HepG2 (cell line): Measurements from ENCODE around the gene GP1BA. TPM values are rescaled to one million over a fixed set of nuclear protein-coding genes. Genes with fewer than 3 reads are reported as not detected.

Experiments used
- DPF2 ChIP-seq: sonication (generic); formaldehyde crosslinking; IDR thresholded peaks from 2 replicates; pipeline ENCODE4 v1.4.0; 2020; ENCODE audit warnings: mild to moderate bottlenecking, low read depth, missing genetic modification reagents, borderline replicate concordance
- DRAP1 ChIP-seq: IDR thresholded peaks from 2 replicates; pipeline ENCODE4 v1.6.1; 2016; ENCODE audit warnings: missing genetic modification reagents, missing compliant biosample characterization
- HBP1 ChIP-seq: IDR thresholded peaks from 2 replicates; pipeline ENCODE4 v1.6.1; 2016; ENCODE audit warnings: low read depth, control low read depth
- IKZF1 ChIP-seq: fragments of 450-650 bp; IDR thresholded peaks from 2 replicates; pipeline ENCODE4 v1.7.1; 2016
- IRF2 ChIP-seq: IDR thresholded peaks from 2 replicates; pipeline ENCODE4 v1.6.1; 2018; ENCODE audit warnings: missing genetic modification reagents, missing compliant biosample characterization
- NONO ChIP-seq, 2 experiments: fragments of 450-650 bp in 1 of 2; sonication (generic) in 1 of 2; formaldehyde crosslinking in 1 of 2; IDR thresholded peaks in 1 of 2; conservative IDR thresholded peaks in 1 of 2; 2 replicates each; pipeline versions ENCODE4 v1.6.1 to v1.8.0; 2017 to 2022; ENCODE audit warnings: mild to moderate bottlenecking in 1 of 2, missing genetic modification reagents in 1 of 2, moderate library complexity in 1 of 2
- NR2C2 ChIP-seq: sonication (generic); formaldehyde crosslinking; IDR thresholded peaks from 2 replicates; pipeline ENCODE4 v1.4.0; 2020; ENCODE audit warnings: missing genetic modification reagents, mild to moderate bottlenecking, moderate library complexity, borderline replicate concordance
- SAP130 ChIP-seq: IDR thresholded peaks from 2 replicates; pipeline ENCODE4 v1.6.1; 2016; ENCODE audit warnings: low read depth
- TBX2 ChIP-seq: sonication (generic); formaldehyde crosslinking; IDR thresholded peaks from 2 replicates; pipeline ENCODE4 v1.5.0; 2020; ENCODE audit warnings: missing genetic modification reagents, mild to moderate bottlenecking, borderline replicate concordance
- ZFP82 ChIP-seq: sonication (generic); formaldehyde crosslinking; IDR thresholded peaks from 2 replicates; pipeline ENCODE4 v1.5.1; 2020; ENCODE audit warnings: mild to moderate bottlenecking, missing genetic modification reagents, borderline replicate concordance
- ZNF280B ChIP-seq: sonication (generic); formaldehyde crosslinking; IDR thresholded peaks from 2 replicates; pipeline ENCODE4 v1.5.0; 2020; ENCODE audit warnings: missing genetic modification reagents, mild to moderate bottlenecking, borderline replicate concordance
- ZNF383 ChIP-seq: sonication (generic); formaldehyde crosslinking; IDR thresholded peaks from 2 replicates; pipeline ENCODE4 v1.4.0; 2020; ENCODE audit warnings: missing genetic modification reagents, mild to moderate bottlenecking, borderline replicate concordance
- ZNF501 ChIP-seq: sonication (generic); formaldehyde crosslinking; IDR thresholded peaks from 2 replicates; pipeline ENCODE4 v1.5.1; 2020; ENCODE audit warnings: mild to moderate bottlenecking, moderate library complexity, missing genetic modification reagents
- polyA plus RNA-seq, 8 experiments: library from polyadenylated mRNA; depleted of rRNA in 3 of 8; stranded (reverse) in 7 of 8; unstranded in 1 of 8; fragments of >200 nt; fragmentation: Illumina TruSeq in 4 of 8; extraction: Trizol in 4 of 8; gene quantifications; 2 replicates each; pipeline versions ENCODE4 v1.2.1 to v1.2.3, GENCODE V29; 2011 to 2016; ENCODE audit warnings: low read depth in 4 of 8, missing spikeins in 1 of 8, mixed read lengths in 1 of 8; ENCODE audit not compliant: insufficient read depth in 1 of 8
- total RNA-seq, 5 experiments: library from RNA; depleted of rRNA; stranded (reverse); fragments of >200 nt; fragmentation: Illumina TruSeq; extraction: Trizol; gene quantifications; 2 replicates each; pipeline ENCODE4 v1.2.3, GENCODE V29; 2016; ENCODE audit warnings: low read depth in 1 of 5
- TF ChIP-seq, protein P1 (sequence below): sonication (generic); formaldehyde crosslinking; IDR thresholded peaks from 2 replicates; pipeline ENCODE4 v1.5.1; 2020; ENCODE audit warnings: missing genetic modification reagents, mild to moderate bottlenecking, borderline replicate concordance
- TF ChIP-seq, protein P2 (sequence below): sonication (generic); formaldehyde crosslinking; IDR thresholded peaks from 2 replicates; pipeline ENCODE4 v1.9.0; 2021; ENCODE audit warnings: missing genetic modification reagents, mild to moderate bottlenecking, borderline replicate concordance
- TF ChIP-seq, protein P3 (sequence below): sonication (generic); formaldehyde crosslinking; IDR thresholded peaks from 2 replicates; pipeline ENCODE4 v1.5.1; 2020; ENCODE audit warnings: missing genetic modification reagents, mild to moderate bottlenecking, borderline replicate concordance
- TF ChIP-seq, protein P4 (sequence below): sonication (generic); formaldehyde crosslinking; IDR thresholded peaks from 2 replicates; pipeline ENCODE4 v1.5.1; 2020; ENCODE audit warnings: missing genetic modification reagents, mild to moderate bottlenecking, borderline replicate concordance
- TF ChIP-seq, protein P5 (sequence below): sonication (generic); formaldehyde crosslinking; IDR thresholded peaks from 2 replicates; pipeline ENCODE4 v1.5.0; 2020; ENCODE audit warnings: missing genetic modification reagents

GP1BA gene
- total and polyA plus RNA-seq, 2 of the 13 experiments (the other 11 are each of a cell fraction or from before 2014, with no cell fraction given), result not detected

GRCh38 chr17:4950746-4951204 is 18.7 kb downstream of the GP1BA start, which contains the start of gene ENO3 (continued):
- TF ChIP-seq DPF2 (CRISPR knock-in tag) (no peak), NONO (IDR thresholded peaks at IDR 0.05) (no peak), NONO (CRISPR knock-in tag; conservative IDR thresholded peaks at IDR 0.05) (peak; percentile 76; the same call in 1 of the 2 replicates), ZNF280B (no peak), IRF2 (no peak), IKZF1 (no peak), ZNF383 (CRISPR knock-in tag) (no peak), SAP130 (CRISPR knock-in tag) (peak; percentile 71; the same call in 1 of the 2 replicates), NR2C2 (CRISPR knock-in tag) (peak; percentile 67; the same call in 1 of the 2 replicates), DRAP1 (CRISPR knock-in tag) (peak; percentile 85; the same call in 1 of the 2 replicates), TBX2 (CRISPR knock-in tag) (no peak; the same call in 1 of the 2 replicates), ZNF501 (CRISPR knock-in tag) (0 out of 2 replicates have a peak, but pooled peaks have one; percentile 36), HBP1 (CRISPR knock-in tag) (no peak), ZFP82 (CRISPR knock-in tag) (no peak)
- TF ChIP-seq, protein P1, sequence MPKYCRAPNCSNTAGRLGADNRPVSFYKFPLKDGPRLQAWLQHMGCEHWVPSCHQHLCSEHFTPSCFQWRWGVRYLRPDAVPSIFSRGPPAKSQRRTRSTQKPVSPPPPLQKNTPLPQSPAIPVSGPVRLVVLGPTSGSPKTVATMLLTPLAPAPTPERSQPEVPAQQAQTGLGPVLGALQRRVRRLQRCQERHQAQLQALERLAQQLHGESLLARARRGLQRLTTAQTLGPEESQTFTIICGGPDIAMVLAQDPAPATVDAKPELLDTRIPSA (CRISPR knock-in tag), result no peak
- TF ChIP-seq, protein P2, sequence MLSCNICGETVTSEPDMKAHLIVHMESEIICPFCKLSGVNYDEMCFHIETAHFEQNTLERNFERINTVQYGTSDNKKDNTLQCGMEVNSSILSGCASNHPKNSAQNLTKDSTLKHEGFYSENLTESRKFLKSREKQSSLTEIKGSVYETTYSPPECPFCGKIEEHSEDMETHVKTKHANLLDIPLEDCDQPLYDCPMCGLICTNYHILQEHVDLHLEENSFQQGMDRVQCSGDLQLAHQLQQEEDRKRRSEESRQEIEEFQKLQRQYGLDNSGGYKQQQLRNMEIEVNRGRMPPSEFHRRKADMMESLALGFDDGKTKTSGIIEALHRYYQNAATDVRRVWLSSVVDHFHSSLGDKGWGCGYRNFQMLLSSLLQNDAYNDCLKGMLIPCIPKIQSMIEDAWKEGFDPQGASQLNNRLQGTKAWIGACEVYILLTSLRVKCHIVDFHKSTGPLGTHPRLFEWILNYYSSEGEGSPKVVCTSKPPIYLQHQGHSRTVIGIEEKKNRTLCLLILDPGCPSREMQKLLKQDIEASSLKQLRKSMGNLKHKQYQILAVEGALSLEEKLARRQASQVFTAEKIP (CRISPR knock-in tag), result no peak
- TF ChIP-seq, protein P3, sequence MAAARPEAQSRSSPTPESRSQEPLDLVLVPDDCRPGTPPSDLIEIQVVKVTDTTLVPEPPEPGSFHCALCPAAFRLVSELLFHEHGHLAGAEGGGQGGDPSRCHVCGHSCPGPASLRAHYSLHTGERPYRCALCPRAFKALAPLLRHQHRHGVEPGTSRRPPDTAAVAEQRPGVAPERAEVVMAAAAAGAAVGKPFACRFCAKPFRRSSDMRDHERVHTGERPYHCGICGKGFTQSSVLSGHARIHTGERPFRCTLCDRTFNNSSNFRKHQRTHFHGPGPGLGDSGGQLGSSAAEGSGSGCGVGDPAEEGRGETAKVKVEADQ (CRISPR knock-in tag), result no peak
- TF ChIP-seq, protein P4, sequence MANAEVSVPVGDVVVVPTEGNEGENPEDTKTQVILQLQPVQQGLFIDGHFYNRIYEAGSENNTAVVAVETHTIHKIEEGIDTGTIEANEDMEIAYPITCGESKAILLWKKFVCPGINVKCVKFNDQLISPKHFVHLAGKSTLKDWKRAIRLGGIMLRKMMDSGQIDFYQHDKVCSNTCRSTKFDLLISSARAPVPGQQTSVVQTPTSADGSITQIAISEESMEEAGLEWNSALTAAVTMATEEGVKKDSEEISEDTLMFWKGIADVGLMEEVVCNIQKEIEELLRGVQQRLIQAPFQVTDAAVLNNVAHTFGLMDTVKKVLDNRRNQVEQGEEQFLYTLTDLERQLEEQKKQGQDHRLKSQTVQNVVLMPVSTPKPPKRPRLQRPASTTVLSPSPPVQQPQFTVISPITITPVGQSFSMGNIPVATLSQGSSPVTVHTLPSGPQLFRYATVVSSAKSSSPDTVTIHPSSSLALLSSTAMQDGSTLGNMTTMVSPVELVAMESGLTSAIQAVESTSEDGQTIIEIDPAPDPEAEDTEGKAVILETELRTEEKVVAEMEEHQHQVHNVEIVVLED, result no peak
- TF ChIP-seq, protein P5, sequence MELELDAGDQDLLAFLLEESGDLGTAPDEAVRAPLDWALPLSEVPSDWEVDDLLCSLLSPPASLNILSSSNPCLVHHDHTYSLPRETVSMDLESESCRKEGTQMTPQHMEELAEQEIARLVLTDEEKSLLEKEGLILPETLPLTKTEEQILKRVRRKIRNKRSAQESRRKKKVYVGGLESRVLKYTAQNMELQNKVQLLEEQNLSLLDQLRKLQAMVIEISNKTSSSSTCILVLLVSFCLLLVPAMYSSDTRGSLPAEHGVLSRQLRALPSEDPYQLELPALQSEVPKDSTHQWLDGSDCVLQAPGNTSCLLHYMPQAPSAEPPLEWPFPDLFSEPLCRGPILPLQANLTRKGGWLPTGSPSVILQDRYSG (CRISPR knock-in tag), result no peak
